Naive thymus-derived CD4-positive, alpha-beta T cell (primary cell): ENCODE measurements around the gene EFHB. TPM values are rescaled to one million over a fixed set of nuclear protein-coding genes. Genes with fewer than 3 reads are reported as not detected.
"Not testable (repeated sequence)": the region's sequence is repeated elsewhere in the genome, so short reads cannot be mapped to it uniquely, and the experiment has no call there.

ENCODE experiments used
- ATAC-seq: fragments of 150-1000 bp; cut with Tn5 transposase; 2 replicates; pipeline ENCODE4 v1.10.0; 2021; ENCODE audit warnings: mild to moderate bottlenecking, moderate library complexity
- CTCF ChIA-PET: fragments of 350-600 bp; sonication (Branson Sonifier 250); formaldehyde crosslinking; loops from one replicate; lab custom pipeline; 2021; ENCODE audit warnings: antibody characterized with exemption; lab: Charles Lee
- POLR2A ChIA-PET: fragments of 350-600 bp; sonication (Branson Sonifier 250); formaldehyde crosslinking; loops from one replicate; lab custom pipeline; 2021; ENCODE audit warnings: antibody characterized with exemption, inconsistent platforms; lab: Charles Lee
- DNase-seq, 9 donors: peaks; one replicate each; pipeline versions ENCODE4 v3.0.0 to v3.0.0-alpha.2; 2020 to 2022; ENCODE audit warnings: mixed read lengths in 1 of 9
- H3K27ac ChIP-seq: one replicate; pipeline ENCODE4 v1.7.0; 2013; ENCODE audit warnings: mild to moderate bottlenecking, low read depth, low read length, moderate library complexity
- H3K27me3 ChIP-seq, 2 donors: one replicate each; pipeline ENCODE4 v1.7.0; 2013; ENCODE audit warnings: low read length in 2 of 2, mild to moderate bottlenecking in 2 of 2, moderate library complexity in 2 of 2; ENCODE audit not compliant: control insufficient read depth in 2 of 2, insufficient read depth in 2 of 2
- H3K36me3 ChIP-seq, 3 experiments: 1 replicate in 2 of 3; 2 replicates in 1 of 3; pipeline ENCODE4 v1.7.0; 2013; ENCODE audit warnings: low read length in 3 of 3, mild to moderate bottlenecking in 3 of 3, moderate library complexity in 1 of 3; ENCODE audit not compliant: insufficient read depth in 3 of 3, control insufficient read depth in 2 of 3
- H3K4me1 ChIP-seq, 2 donors: one replicate each; pipeline ENCODE4 v1.7.0; 2013; ENCODE audit warnings: low read length in 2 of 2, mild to moderate bottlenecking in 2 of 2, moderate library complexity in 1 of 2; ENCODE audit not compliant: control insufficient read depth in 2 of 2, insufficient read depth in 2 of 2
- H3K4me3 ChIP-seq: 2 replicates; pipeline ENCODE4 v1.7.0; 2013; ENCODE audit warnings: mild to moderate bottlenecking, low read length
- H3K9me3 ChIP-seq, 3 experiments: 1 replicate in 2 of 3; 2 replicates in 1 of 3; pipeline ENCODE4 v1.7.0; 2013; ENCODE audit warnings: low read length in 3 of 3; ENCODE audit not compliant: control insufficient read depth in 2 of 3
- H3K27ac Mint-ChIP-seq, 9 donors: one replicate each; pipeline ENCODE4 v1.8.0; 2020 to 2022; ENCODE audit warnings: mixed read lengths in 9 of 9, mild to moderate bottlenecking in 8 of 9, moderate library complexity in 5 of 9, inconsistent platforms in 2 of 9
- H3K27me3 Mint-ChIP-seq, 5 donors: one replicate each; pipeline ENCODE4 v1.8.0; 2021 to 2022; ENCODE audit warnings: mixed read lengths in 5 of 5, mild to moderate bottlenecking in 1 of 5
- H3K36me3 Mint-ChIP-seq, 5 donors: one replicate each; pipeline ENCODE4 v1.8.0; 2020 to 2022; ENCODE audit warnings: mixed read lengths in 5 of 5, mild to moderate bottlenecking in 3 of 5, inconsistent platforms in 1 of 5
- H3K4me1 Mint-ChIP-seq, 7 donors: one replicate each; pipeline ENCODE4 v1.8.0; 2020 to 2022; ENCODE audit warnings: mixed read lengths in 7 of 7, mild to moderate bottlenecking in 3 of 7, inconsistent platforms in 1 of 7
- H3K4me3 Mint-ChIP-seq, 10 donors: one replicate each; pipeline ENCODE4 v1.8.0; 2020 to 2022; ENCODE audit warnings: mild to moderate bottlenecking in 10 of 10, mixed read lengths in 10 of 10, moderate library complexity in 6 of 10, inconsistent platforms in 2 of 10
- H3K9me3 Mint-ChIP-seq, 11 donors: one replicate each; pipeline ENCODE4 v1.8.0; 2020 to 2022; ENCODE audit warnings: mixed read lengths in 11 of 11, mild to moderate bottlenecking in 4 of 11, inconsistent platforms in 1 of 11, moderate library complexity in 1 of 11
- intact Hi-C, 2 donors: fragments of 100-400 bp; cut with micrococcal nuclease; formaldehyde crosslinking; loops; one replicate each; pipeline ENCODE4 v1.15.1; 2023
- polyA plus RNA-seq, 2 donors: library from polyadenylated mRNA; unstranded; fragments of 300-500 nt; fragmentation: Illumina TruSeq; gene quantifications; one replicate each; pipeline ENCODE4 v1.2.3, GENCODE V29; 2021
- total RNA-seq, 6 experiments: library from RNA in 5 of 6; stranded (reverse) in 5 of 6; gene quantifications; 1 replicate in 5 of 6; 2 replicates in 1 of 6; pipeline ENCODE4 v1.2.3 and lab custom pipeline; 2021 to 2026

EFHB gene
- total and polyA plus RNA-seq, 7 experiments from 2014 or later, result 0.92 to 2.0 (median 1.4) TPM; not detected in 2

GRCh38 chr3:19846609-19847008 is 87.4 kb downstream of the EFHB start:
- H3K27me3 Mint-ChIP-seq, result peaks cover 0 to 37% (median 34%) of the 10 kb centered on the region in 5 donors
- H3K27ac ChIP-seq, result not testable (repeated sequence)

More at GRCh38 chr3:19846609-19847008, 87.4 kb downstream of the EFHB start:
- ATAC-seq, CTCF ChIA-PET, POLR2A ChIA-PET, DNase-seq, H3K4me3 ChIP-seq, H3K36me3 Mint-ChIP-seq, H3K4me3 Mint-ChIP-seq, H3K27ac Mint-ChIP-seq, intact Hi-C loops, H3K27me3 ChIP-seq, H3K36me3 ChIP-seq, H3K4me1 ChIP-seq, H3K4me1 Mint-ChIP-seq, H3K9me3 ChIP-seq: not testable (repeated sequence)
- H3K9me3 Mint-ChIP-seq, result peaks cover 4 to 61% (median 26%) of the 10 kb centered on the region in 11 donors

Other genes with a start within 250 kb of the EFHB start
- gene RAB5A, start 12.9 kb upstream of the EFHB start, total RNA-seq, result 10 to 100 TPM; 50.3 to 92.2 (median 58.9) TPM
- 10 to 100 TPM; 28.6 to 43.8 TPM for gene RAB5A, start 12.9 kb upstream of the EFHB start, polyA plus RNA-seq
- not detected for gene PP2D1, start 78.0 kb upstream of the EFHB start, total RNA-seq
- gene PP2D1, start 78.0 kb upstream of the EFHB start, polyA plus RNA-seq, result under 1 TPM; 0.29 to 0.60 TPM
- gene KAT2B, start 106.2 kb upstream of the EFHB start, total RNA-seq, result 100 to 1,000 TPM in 1 of 5 experiments, 10 to 100 TPM in 4; 58.5 to 127 (median 62.5) TPM
- 1 to 10 TPM; 1.7 to 2.4 TPM for gene KAT2B, start 106.2 kb upstream of the EFHB start, polyA plus RNA-seq